ENCODE results near the gene CBR1.

The CBR1 gene

DNA sequence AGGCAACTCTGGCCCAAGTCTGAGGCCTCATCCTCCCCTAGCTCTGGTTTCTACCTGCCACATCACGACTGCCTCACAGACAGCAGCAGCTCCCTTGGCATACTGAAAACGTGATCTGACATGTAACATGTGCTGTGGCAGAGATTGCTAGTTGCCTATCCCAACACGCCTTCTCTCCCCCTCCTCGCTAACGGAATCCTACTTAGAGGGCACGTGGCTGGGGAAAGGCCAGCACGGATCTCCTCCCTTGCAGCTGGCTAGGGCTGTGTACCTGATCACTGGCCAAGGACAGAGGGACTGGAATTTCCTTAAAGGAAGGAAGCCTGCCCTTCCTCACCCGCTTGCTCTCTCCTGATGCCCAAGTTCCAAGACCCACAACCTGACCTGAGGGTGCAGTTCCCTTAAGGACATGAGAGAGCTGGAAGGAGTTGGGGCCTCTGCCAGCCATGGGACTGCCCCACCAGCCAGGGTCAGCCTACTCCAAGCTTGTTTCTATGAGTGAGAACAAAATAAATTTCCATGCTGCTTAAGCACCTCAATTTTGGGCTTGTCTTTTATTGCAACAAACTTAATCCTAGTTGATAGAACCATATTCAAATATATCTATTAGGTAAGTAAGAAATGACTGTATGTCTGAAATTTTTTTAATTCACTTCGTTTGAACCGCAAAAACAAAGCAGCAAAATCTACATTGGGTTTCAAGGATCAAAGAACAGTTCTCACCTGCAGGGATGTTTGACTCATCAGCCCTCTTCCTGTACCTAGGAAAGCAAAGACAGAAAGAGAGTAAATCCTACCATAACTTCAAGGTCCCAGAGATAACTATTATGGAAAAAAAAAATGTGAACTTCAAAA is 16.7 kb upstream of the CBR1 start:
- DNase-seq: no peak

DNA sequence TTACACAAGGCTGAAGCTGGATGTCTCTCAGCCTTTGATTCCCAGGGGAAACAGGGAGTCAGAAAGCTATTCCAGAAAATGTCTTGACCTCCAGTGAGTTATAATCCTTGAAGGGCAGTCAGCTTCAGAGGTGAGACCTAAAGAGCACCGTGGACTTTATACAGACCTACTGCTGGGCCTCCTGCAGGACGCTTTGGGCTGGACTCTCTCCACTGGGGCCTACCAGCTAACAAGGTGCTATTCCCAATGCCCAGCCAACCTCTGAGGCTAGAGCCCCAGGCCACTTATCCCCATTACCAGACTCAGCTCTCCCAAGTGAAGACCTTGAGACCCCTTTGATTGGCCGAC is 16.1 kb upstream of the CBR1 start:
- DNase-seq: no peak

DNA sequence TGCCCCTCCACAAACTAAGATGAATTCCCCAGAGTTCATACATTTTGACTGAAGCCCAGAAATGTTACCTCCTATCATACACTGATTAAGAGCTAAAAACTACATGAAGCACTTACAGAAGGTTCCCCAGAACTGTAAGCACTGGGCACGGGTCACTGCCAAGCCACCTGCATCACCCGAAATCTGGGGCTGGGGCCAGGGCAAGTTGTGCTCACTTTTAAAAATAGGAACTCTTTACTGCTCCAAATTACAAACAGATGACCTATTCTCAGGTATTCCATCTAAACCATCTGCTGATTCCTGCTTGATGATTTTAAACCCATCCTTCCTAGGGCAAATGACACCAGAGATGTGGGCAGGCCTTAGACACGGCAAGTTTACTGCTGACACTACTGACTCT is 14.3 kb upstream of the CBR1 start:
- no peak for DNase-seq

DNA sequence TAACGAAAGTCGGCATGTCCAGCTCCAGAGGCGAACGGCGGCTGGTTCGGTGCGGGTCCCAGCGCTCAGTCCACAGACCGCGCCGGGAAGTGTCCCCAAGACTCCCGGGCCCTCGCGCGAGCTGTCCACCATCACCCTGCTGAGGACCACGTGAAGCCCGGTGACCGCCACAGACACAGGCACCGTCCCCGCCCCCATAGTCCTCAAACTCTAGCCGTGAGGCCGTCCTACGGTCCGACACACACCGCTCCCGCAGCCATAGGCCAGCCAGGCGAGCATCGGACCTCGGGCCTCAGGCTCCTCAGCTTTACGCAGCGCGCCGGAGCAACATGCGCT is 10.0 kb upstream of the CBR1 start:
- no peak for DNase-seq

GRCh38 chr21:36060159-36060921 is 9.5 kb upstream of the CBR1 start, which contains the start of gene SETD4:
Gene SETD4, minus strand, starts transcription at chr21:36060526. Its CDS starts 1,638 bp downstream, at chr21:36058888.
- DNase-seq: peak; percentile 88 to 94

GRCh38 chr21:36061445-36061844 is 8.4 kb upstream of the CBR1 start:
- DNase-seq: no peak

- no peak for DNase-seq
Measured at GRCh38 chr21:36063375-36064084, 6.3 kb upstream of the CBR1 start.

DNA sequence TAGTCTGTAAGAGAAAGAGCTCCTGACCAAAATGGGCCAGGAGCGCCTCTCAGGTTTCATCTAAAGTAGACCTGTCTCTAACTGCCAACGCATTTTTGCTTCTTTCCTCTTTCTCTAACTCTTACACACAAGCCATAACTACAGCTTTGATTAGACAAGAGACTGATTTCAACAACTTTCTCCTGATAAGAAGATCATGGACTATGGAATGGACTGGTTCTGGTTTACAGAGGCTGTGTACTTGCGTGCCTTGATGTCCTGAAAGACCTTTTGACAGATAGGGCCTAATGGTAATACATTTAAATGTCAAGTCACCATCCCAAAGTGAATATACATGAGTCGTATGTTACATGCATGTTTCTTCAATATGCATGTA is 5.8 kb upstream of the CBR1 start:
- no peak for DNase-seq

- DNase-seq: no peak
Measured at GRCh38 chr21:36065497-36066036, 4.3 kb upstream of the CBR1 start.

GRCh38 chr21:36068748-36069398 is 951 bp upstream of the CBR1 start:
- no peak for DNase-seq

DNA sequence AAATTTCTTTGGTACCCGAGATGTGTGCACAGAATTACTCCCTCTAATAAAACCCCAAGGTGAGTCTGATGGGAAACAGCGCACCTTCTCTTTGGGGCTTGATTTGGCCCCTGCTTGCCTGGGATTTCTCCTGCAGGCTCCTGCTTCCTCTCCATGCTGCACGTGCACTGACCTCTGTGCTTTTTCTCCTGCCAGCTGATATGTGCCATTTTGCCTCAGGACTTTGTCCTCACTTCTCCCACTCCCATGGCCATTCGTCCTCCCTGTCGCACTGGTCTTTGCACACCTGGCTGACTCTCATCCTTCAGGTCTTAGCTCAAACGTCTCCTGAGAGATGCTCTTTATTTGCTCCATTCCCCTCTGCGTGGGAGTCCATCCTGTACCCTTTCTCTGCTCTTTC is 1.2 kb downstream of the CBR1 start:
- no peak for DNase-seq

DNA sequence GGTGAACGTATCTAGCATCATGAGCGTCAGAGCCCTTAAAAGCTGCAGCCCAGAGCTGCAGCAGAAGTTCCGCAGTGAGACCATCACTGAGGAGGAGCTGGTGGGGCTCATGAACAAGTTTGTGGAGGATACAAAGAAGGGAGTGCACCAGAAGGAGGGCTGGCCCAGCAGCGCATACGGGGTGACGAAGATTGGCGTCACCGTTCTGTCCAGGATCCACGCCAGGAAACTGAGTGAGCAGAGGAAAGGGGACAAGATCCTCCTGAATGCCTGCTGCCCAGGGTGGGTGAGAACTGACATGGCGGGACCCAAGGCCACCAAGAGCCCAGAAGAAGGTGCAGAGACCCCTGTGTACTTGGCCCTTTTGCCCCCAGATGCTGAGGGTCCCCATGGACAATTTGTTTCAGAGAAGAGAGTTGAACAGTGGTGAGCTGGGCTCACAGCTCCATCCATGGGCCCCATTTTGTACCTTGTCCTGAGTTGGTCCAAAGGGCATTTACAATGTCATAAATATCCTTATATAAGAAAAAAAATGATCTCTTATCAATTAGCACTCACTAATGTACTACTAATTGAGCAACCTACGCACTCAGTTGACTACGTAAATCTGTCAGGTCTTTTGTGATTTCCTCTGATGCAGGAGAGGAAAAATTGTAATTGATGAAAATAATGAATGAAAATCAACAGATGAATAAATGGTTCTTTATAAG is 2.8 kb downstream of the CBR1 start:
- no peak for DNase-seq

DNA sequence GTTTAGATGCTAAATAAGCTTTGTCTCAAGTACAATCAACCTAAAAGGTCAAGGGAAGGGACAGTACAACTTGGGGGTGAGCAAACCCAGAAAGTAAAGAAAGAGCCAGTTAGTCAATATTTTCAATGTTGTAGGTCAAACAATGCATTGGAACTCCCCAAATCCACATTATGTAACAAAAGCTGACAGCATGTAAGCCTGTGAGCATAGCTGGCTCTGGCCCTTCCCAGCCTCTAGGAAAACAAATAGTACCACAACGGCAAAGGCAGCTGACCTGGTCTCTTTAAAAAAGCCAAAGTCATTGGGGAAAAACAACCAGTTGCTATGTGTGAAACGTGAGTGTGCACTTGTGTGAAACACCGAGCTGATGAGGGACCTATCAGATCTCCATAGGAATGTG is 3.4 kb downstream of the CBR1 start:
- peak in 1 of 2 donors; percentile 38 for DNase-seq

GRCh38 chr21:36073911-36074310 is 4.1 kb downstream of the CBR1 start:
- DNase-seq: peak in 1 of 2 donors; percentile 21

DNA sequence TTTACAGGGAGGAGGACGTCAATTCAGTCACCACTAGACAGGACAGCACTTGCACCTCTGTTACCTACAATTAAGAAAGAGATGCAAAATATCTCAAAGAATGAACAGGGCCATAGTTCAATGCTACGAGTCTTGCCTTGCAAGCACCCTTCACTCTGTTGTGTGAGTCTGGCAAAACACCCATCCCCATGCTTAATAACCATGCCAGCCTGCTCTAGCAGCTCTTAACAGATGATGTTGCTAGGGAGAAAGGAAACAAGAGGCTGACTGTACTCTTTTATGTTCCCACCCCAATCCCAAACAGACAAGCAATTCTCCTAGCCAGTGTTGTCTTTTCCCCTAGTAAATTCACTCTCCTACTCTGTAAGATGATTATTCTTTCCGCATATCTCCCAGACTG is 5.3 kb downstream of the CBR1 start:
- peak; percentile 66 to 97 for DNase-seq

- no peak for DNase-seq
Measured at GRCh38 chr21:36075953-36076352, 6.1 kb downstream of the CBR1 start.

DNA sequence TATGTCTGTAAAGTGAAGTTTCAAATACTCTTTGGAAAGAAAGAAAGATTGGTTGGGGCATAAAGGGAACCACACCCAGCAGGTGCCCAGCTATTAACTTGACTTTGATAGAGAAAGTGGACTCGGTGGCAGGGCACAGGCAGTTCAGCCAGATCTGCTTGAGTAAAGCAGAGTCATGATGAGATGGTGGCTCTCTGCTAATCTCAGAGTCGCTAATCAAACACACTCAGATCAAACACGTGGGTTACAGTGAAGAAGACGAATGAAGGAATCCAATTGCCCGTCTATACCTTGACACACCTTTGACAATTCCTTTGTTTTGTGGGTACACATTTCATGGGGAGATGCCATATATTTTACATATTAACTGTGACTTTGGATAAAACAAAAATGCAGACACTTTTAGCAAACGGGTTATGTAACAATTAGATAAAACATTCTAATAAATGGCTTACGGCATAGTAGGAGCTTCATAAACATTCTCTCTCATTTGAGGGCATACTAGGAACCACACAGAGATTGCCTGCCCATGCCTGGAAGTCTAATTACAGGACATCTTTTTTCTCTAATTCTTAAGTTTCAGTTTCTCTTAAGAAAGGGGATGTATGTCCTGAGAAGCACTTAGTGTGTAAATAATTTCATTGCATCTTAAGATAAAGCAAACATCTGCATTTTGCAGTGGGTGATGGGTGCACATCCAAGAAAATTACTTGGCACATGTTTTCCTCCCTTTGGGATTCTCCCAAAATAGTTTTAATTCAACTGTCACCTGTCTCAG is 7.2 kb downstream of the CBR1 start:
- DNase-seq: no peak

GRCh38 chr21:36077758-36078157 is 7.9 kb downstream of the CBR1 start:
- no peak for DNase-seq

DNA sequence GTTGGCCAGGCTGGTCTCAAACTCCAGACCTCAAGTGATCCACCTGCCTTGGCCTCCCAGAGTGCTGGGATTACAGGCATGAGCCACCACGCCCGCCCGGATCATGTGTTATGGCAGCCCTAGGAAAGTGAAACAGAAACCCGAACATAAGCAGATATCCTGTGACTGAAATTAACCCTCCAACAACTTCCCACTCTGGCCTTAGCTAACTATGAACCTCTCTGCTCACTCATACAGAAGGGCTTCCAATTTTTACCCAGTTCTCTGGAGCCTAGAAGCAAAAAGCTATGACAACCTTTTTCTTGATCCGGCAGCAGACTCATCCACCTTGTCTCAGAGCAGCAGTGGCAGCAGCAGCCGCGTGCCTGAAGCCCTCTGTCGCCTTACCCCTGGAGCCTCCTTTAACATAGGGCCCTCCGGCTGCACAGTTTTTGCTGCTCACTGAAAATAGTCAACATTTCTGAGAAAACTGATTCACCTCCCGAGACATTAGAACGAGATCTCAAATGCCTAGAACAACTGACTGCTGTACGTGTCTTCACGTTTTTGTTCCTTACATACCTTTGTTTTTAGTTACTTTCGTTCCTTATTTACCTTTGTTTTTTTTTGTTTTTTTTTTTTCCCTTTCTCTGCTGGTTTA is 9.3 kb downstream of the CBR1 start:
- DNase-seq: no peak

DNA sequence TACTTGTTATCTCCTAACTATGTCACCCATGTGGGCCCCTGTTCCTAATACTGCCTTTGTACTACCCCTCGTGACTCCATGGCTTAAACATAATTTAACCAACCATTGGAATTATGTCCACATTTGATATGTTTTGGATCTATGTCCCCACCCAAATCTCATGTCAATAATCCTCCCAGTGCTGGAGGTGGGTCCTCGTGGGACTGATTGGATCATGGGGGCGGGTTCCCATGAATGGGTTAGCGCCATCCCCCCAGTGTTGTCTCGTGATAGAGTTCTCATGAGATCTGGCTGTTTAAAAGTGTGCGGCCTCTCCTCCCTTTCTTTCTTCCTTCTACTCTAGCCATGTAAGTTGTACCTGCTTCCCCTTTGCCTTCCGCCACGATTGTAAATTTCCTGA is 9.8 kb downstream of the CBR1 start:
- DNase-seq: no peak

- peak in 1 of 2 donors; percentile 36 for DNase-seq
Measured at GRCh38 chr21:36080386-36080785, 10.6 kb downstream of the CBR1 start.

Measured in hippocampal formation (tissue), 2 donors.